SW480 (cell line): Measurements from ENCODE around the gene ULK4.

Source experiments
- DNase-seq: peaks from one replicate; pipeline ENCODE4 v3.0.0-alpha.2; 2016; ENCODE audit warnings: low spot score

ULK4 gene

GRCh38 chr3:41259449-41260062 is 702.3 kb downstream of the ULK4 start:
- DNase-seq: no peak

- no peak for DNase-seq
Measured at GRCh38 chr3:41258239-41258800, 703.6 kb downstream of the ULK4 start.

- no peak for DNase-seq
Measured at GRCh38 chr3:41251593-41251992, 710.3 kb downstream of the ULK4 start.

- DNase-seq: no peak
Measured at GRCh38 chr3:41250825-41251224, 711.1 kb downstream of the ULK4 start.

- DNase-seq: no peak
Measured at GRCh38 chr3:41249318-41249717, 712.6 kb downstream of the ULK4 start.

- DNase-seq: no peak
Measured at GRCh38 chr3:41248525-41248924, 713.4 kb downstream of the ULK4 start.

- DNase-seq: peak; percentile 98
Measured at GRCh38 chr3:41247055-41248004, 714.6 kb downstream of the ULK4 start.

- DNase-seq: no peak
Measured at GRCh38 chr3:41244620-41245336, 717.1 kb downstream of the ULK4 start.

- no peak for DNase-seq
Measured at GRCh38 chr3:41243183-41243582, 718.7 kb downstream of the ULK4 start.

- DNase-seq: no peak
Measured at GRCh38 chr3:41241800-41242571, 719.9 kb downstream of the ULK4 start.

- DNase-seq: no peak
Measured at GRCh38 chr3:41241161-41241560, 720.7 kb downstream of the ULK4 start.

- no peak for DNase-seq
Measured at GRCh38 chr3:41239587-41239986, 722.3 kb downstream of the ULK4 start.

GRCh38 chr3:41237907-41238306 is 724.0 kb downstream of the ULK4 start:
- DNase-seq: no peak

- DNase-seq: no peak
Measured at GRCh38 chr3:41236228-41236627, 725.7 kb downstream of the ULK4 start.

- DNase-seq: no peak
Measured at GRCh38 chr3:41234823-41235721, 726.8 kb downstream of the ULK4 start.

GRCh38 chr3:41224120-41224806 is 737.6 kb downstream of the ULK4 start:
- no peak for DNase-seq

- no peak for DNase-seq
Measured at GRCh38 chr3:41223691-41224090, 738.2 kb downstream of the ULK4 start.

GRCh38 chr3:41223078-41223477 is 738.8 kb downstream of the ULK4 start:
- no peak for DNase-seq

- DNase-seq: no peak
Measured at GRCh38 chr3:41222501-41222900, 739.4 kb downstream of the ULK4 start.

GRCh38 chr3:41222012-41222411 is 739.9 kb downstream of the ULK4 start:
- no peak for DNase-seq
